K562 (cell line): Measurements from ENCODE around the gene GLIPR2. TPM values are rescaled to one million over a fixed set of nuclear protein-coding genes. Genes with fewer than 3 reads are reported as not detected.

Experiments
- ATAC-seq: fragments of 200-7000 bp; cut with Tn5 transposase; 3 replicates; pipeline ENCODE4 v1.9.1; 2020; ENCODE audit warnings: moderate library complexity
- BruUV-seq: library from RNA; stranded (reverse); fragments of 400-500 nt; replicated peaks from 2 replicates; lab custom pipeline; 2021; lab: Mats Ljungman, UMichigan
- CTCF ChIA-PET: fragments of 300-600 bp; formaldehyde crosslinking; extraction: SDS; loops from one replicate; lab custom pipeline; 2021; ENCODE audit warnings: low intra/inter-chr PET ratio; lab: Yijun Ruan, JAX
- POLR2A ChIA-PET: fragments of 300-600, 350-650 bp; sonication (Branson Sonifier 250); formaldehyde crosslinking; extraction: SDS; loops from one replicate; lab custom pipeline; 2021; ENCODE audit warnings: antibody characterized with exemption, inconsistent platforms; lab: Yijun Ruan, JAX
- DNase-seq, 4 experiments: peaks; one replicate each; pipeline versions ENCODE4 v3.0.0 to v3.0.0-alpha.2; 2011 to 2018; ENCODE audit warnings: low spot score in 3 of 4, mixed read lengths in 3 of 4; ENCODE audit errors: extremely low read depth in 1 of 4
- FAIRE-seq: peaks from 2 replicates; lab custom pipeline; 2011; peaks lifted over from hg19 to GRCh38; lab: Jason Lieb, UNC
- H2AFZ ChIP-seq: 2 replicates; pipeline ENCODE4 v1.6.0; 2011; ENCODE audit warnings: low read depth, low read length, control low read depth, inconsistent platforms
- H3K27ac ChIP-seq: fragments of 200-600 bp; 3 replicates; pipeline ENCODE4 v1.8.0; 2011; ENCODE audit warnings: low read depth, mild to moderate bottlenecking, control low read depth, inconsistent platforms, low read length, moderate library complexity, mixed read lengths; ENCODE audit errors: extremely low read depth
- H3K27me3 ChIP-seq, 2 experiments: fragments of 300-600 bp in 1 of 2; 2 replicates in 1 of 2; 3 replicates in 1 of 2; pipeline versions ENCODE4 v1.6.0 to v1.8.0; 2011; ENCODE audit warnings: inconsistent platforms in 2 of 2, low read length in 2 of 2, mild to moderate bottlenecking in 1 of 2, mixed read lengths in 1 of 2, moderate library complexity in 1 of 2; ENCODE audit not compliant: control insufficient read depth in 2 of 2, insufficient read depth in 2 of 2
- H3K36me3 ChIP-seq: fragments of 300-600 bp; 3 replicates; pipeline ENCODE4 v1.8.0; 2011; ENCODE audit warnings: mild to moderate bottlenecking, low read length, inconsistent platforms; ENCODE audit not compliant: control insufficient read depth, insufficient read depth
- H3K4me1 ChIP-seq, 2 experiments: fragments of 200-600 bp in 1 of 2; replicated peaks in 1 of 2; 2 replicates in 1 of 2; 3 replicates in 1 of 2; pipeline versions ENCODE4 v1.5.1 to v1.8.0; 2011; ENCODE audit warnings: inconsistent platforms in 2 of 2, low read length in 2 of 2, mild to moderate bottlenecking in 1 of 2, mixed read lengths in 1 of 2, moderate library complexity in 1 of 2; ENCODE audit not compliant: control insufficient read depth in 2 of 2, insufficient read depth in 2 of 2
- H3K4me2 ChIP-seq: 2 replicates; pipeline ENCODE4 v1.6.1; 2011; ENCODE audit warnings: low read length, control low read depth, inconsistent platforms, mixed read lengths; ENCODE audit not compliant: insufficient read depth
- H3K4me3 ChIP-seq: fragments of 200-600 bp; sonication (generic), shearing (Covaris generic); 2 replicates; pipeline ENCODE4 v1.5.1; 2016; ENCODE audit warnings: control low read depth, inconsistent platforms
- H3K79me2 ChIP-seq: fragments of 200-600 bp; 3 replicates; pipeline ENCODE4 v1.8.0; 2011; ENCODE audit warnings: low read length, inconsistent platforms; ENCODE audit not compliant: control insufficient read depth, insufficient read depth
- H3K9ac ChIP-seq, 2 experiments: 2 replicates each; pipeline versions ENCODE4 v1.6.0 to v1.6.1; 2011; ENCODE audit warnings: low read depth in 2 of 2, low read length in 2 of 2, control low read depth in 1 of 2, inconsistent platforms in 1 of 2, mild to moderate bottlenecking in 1 of 2, mixed read lengths in 1 of 2; ENCODE audit not compliant: insufficient read depth in 1 of 2
- H3K9me1 ChIP-seq: one replicate; pipeline ENCODE4 v1.6.0; 2011; ENCODE audit warnings: inconsistent platforms, mild to moderate bottlenecking, low read length, moderate library complexity; ENCODE audit not compliant: control insufficient read depth, insufficient read depth
- H3K9me3 ChIP-seq: replicated peaks from 2 replicates; pipeline ENCODE4 v1.5.1; 2011; ENCODE audit warnings: low read depth, low read length, inconsistent platforms; ENCODE audit not compliant: control insufficient read depth, insufficient read depth
- H4K20me1 ChIP-seq: replicated peaks from 2 replicates; pipeline ENCODE4 v1.6.1; 2011; ENCODE audit warnings: low read length, inconsistent platforms, mixed read lengths; ENCODE audit not compliant: control insufficient read depth, insufficient read depth
- C11orf30 ChIP-seq: fragments of 450-650 bp; IDR thresholded peaks from 2 replicates; pipeline ENCODE4 v1.6.1; 2016; ENCODE audit warnings: low read depth, mild to moderate bottlenecking
- MAFF ChIP-seq: IDR thresholded peaks from 2 replicates; pipeline ENCODE4 v1.6.1; 2012; ENCODE audit warnings: low read length, improper control_type of control experiment
- MAFG ChIP-seq: fragments of 450-650 bp; conservative IDR thresholded peaks from 2 replicates; pipeline ENCODE4 v1.6.1; 2016; ENCODE audit warnings: missing genetic modification characterization, missing compliant biosample characterization
- MAFK ChIP-seq: IDR thresholded peaks from 2 replicates; pipeline ENCODE4 v1.6.1; 2011; ENCODE audit warnings: low read length, improper control_type of control experiment
- SAFB2 ChIP-seq: fragments of 200-400 bp; formaldehyde crosslinking; IDR thresholded peaks from 2 replicates; pipeline ENCODE4 v1.6.1; 2018; ENCODE audit warnings: borderline replicate concordance, low read length, low read depth, moderate library complexity; ENCODE audit not compliant: severe bottlenecking
- SRSF3 ChIP-seq: fragments of 200-400 bp; formaldehyde crosslinking; IDR thresholded peaks from 2 replicates; pipeline ENCODE4 v1.6.1; 2016; ENCODE audit warnings: mild to moderate bottlenecking, low read length, moderate library complexity; ENCODE audit not compliant: insufficient read depth
- ZNF316 ChIP-seq: fragments of 450-650 bp; IDR thresholded peaks from 2 replicates; pipeline ENCODE4 v1.6.1; 2016
- WGBS: fragments of 100-300 bp; shearing (Covaris generic); methylation state at CpG from one replicate; pipeline ENCODE4 v1.1.6; 2016; ENCODE audit warnings: low coverage, mixed read lengths; ENCODE audit not compliant: insufficient coverage; ENCODE audit errors: missing lambda C conversion rate; 5-methylcytosine and 5-hydroxymethylcytosine counted together
- in situ Hi-C: fragments of 300-500 bp; cut with MboI; formaldehyde crosslinking; loops from 4 replicates; pipeline ENCODE4 v1.15.0; 2018; ENCODE audit warnings: inconsistent platforms, mixed read lengths
- intact Hi-C: fragments of 100-400 bp; cut with micrococcal nuclease; formaldehyde crosslinking; loops from 2 replicates; pipeline ENCODE4 v1.14.2; 2022
- polyA plus RNA-seq, 8 experiments: library from polyadenylated mRNA; depleted of rRNA in 4 of 8; stranded (reverse) in 5 of 8; unstranded in 3 of 8; fragments of >200 nt; fragmentation: Nextera tagmentation in 2 of 8; fragmentation: Illumina TruSeq in 1 of 8; extraction: Ambion mirVana in 2 of 8; extraction: Trizol in 1 of 8; gene quantifications; 2 replicates each; pipeline versions ENCODE4 v1.2.1 to v1.2.3, GENCODE V29; 2011 to 2014; ENCODE audit warnings: inconsistent platforms in 1 of 8, missing spikeins in 1 of 8
- total RNA-seq, 7 experiments: library from RNA; depleted of rRNA in 6 of 7; stranded (reverse); fragments of >200 nt in 6 of 7; fragmentation: Illumina TruSeq in 2 of 7; extraction: Trizol in 2 of 7; gene quantifications; 2 replicates each; pipeline versions ENCODE4 v1.2.1 to v1.2.3, GENCODE V29; 2011 to 2021; ENCODE audit warnings: low replicate concordance in 1 of 7

Gene GLIPR2
- total and polyA plus RNA-seq, 9 of the 15 experiments (the other 6 are each of a cell fraction or from before 2014, with no cell fraction given) = 1.4 to 8.8 (median 2.9) TPM

- no peaks in the 10 kb centered on the region for H3K27me3 ChIP-seq
- H3K4me2 ChIP-seq = peak overlapping the region; percentile 87
- intact Hi-C loops = no loop called here
- DNase-seq (no peak), FAIRE-seq (no peak), ATAC-seq (no peak)
- no peak overlapping the region for H3K27ac ChIP-seq
- no peak overlapping the region for H2AFZ ChIP-seq
- POLR2A ChIA-PET = interaction anchor here (1.1 to 2.0 kb wide), 3 partner anchors 8 to 25 kb away, joined by 3 to 8 read pairs (median 5); no protein-coding TSS in a partner anchor
- peaks cover 28% of the 10 kb centered on the region for H4K20me1 ChIP-seq
- H3K36me3 ChIP-seq = peaks cover 40% of the 10 kb centered on the region; the same call in 2 of the 3 replicates
- no peaks in the 10 kb centered on the region for H3K9me1 ChIP-seq
- peaks cover 52% of the 10 kb centered on the region for H3K79me2 ChIP-seq
- H3K4me3 ChIP-seq = peak overlapping the region; percentile 97; the same call in 1 of the 2 replicates
- WGBS = 81% methylated on average over 3 of the region's 3 CpGs
- BruUV-seq = no TSS peak
- peak overlapping the region; percentile 48 to 96; a peak in 2 of 4 replicates for H3K9ac ChIP-seq
- peaks cover 3 to 12% of the 10 kb centered on the region in 2 experiments; a peak in 4 of 5 replicates for H3K4me1 ChIP-seq
- TF ChIP-seq SRSF3 (no peak), MAFK (peak; percentile 50; the same call in 1 of the 2 replicates), SAFB2 (no peak), MAFG (0 out of 2 replicates have a peak, but pooled peaks have one; percentile 39), MAFF (peak; percentile 37; the same call in 1 of the 2 replicates), C11orf30 (peak; percentile 68), ZNF316 (peak; percentile 90)
- TF ChIP-seq, all 486 proteins: peak for 5
- CTCF ChIA-PET = no interaction called here
- in situ Hi-C loops = no loop called here
- H3K9me3 ChIP-seq = no peaks in the 10 kb centered on the region
Observed at GRCh38 chr9:36193023-36193422, 56.5 kb downstream of the GLIPR2 start.
